NT2/D1 (cell line): Measurements from ENCODE around the gene METTL27.

ENCODE experiments used
- YY1 ChIP-seq: IDR thresholded peaks from 2 replicates; pipeline ENCODE4 v1.6.1; 2011; ENCODE audit not compliant: insufficient read length, insufficient read depth
- ZNF274 ChIP-seq: IDR thresholded peaks from 2 replicates; pipeline ENCODE4 v1.6.1; 2011; ENCODE audit warnings: mild to moderate bottlenecking, low read depth, low read length

DNA sequence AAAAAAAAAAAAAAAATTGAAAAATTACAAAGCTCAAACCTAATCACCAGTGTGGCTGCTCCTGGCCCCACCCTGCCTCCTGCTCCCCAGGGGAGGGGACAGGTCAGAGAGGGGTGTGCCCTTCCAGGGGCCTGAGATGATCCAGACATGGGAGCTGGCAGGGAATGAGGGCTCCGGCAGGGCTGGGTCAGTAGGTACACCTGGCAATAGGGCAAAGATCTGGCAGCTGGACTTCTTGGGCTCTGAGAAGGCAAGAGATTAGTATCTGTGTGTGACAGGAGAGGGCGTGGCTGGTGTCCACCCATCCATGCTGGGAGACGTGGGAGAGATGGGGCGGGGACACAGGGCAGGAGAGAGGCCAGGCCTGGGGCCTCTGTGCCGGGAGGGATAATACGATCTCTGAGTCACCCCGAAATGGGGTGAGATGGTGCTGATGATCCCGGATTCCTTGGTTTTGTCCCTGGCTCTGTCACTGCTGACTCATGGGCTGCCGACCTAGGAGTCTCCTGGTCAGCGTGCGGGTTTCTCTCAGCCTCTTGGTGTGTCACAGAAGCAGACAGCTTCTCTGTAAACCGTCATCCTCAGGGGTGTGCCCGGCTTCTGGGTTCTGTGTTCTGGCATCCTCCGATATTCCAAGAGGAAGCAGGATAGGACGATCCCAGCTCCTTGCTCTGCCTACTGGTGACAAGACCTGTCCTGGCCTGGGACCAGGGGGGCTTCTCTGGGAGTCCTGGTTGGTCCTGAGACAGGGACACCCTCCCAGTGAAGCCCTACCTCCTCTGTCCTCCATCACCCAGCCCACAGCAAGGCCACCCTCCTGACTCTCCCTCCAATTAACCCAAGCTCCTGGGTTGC lies 19.8 kb downstream of the METTL27 start:
- TF ChIP-seq ZNF274 (no peak), YY1 (no peak)
